Chondrocyte (in vitro differentiated cells): ENCODE results near the gene AUNIP. TPM values are rescaled to one million over a fixed set of nuclear protein-coding genes. Genes with fewer than 3 reads are reported as not detected.

Source experiments
- DNase-seq: peaks from one replicate; pipeline ENCODE4 v3.0.0; 2021; ENCODE audit warnings: mixed read lengths, low spot score
- H3K27ac Mint-ChIP-seq: one replicate; pipeline ENCODE4 v1.8.0; 2021; ENCODE audit warnings: mild to moderate bottlenecking, moderate library complexity, mixed read lengths; ENCODE audit not compliant: unreplicated experiment
- H3K27me3 Mint-ChIP-seq: 2 replicates; pipeline ENCODE4 v1.8.0; 2021; ENCODE audit warnings: low read depth, mixed read lengths
- H3K36me3 Mint-ChIP-seq: 2 replicates; pipeline ENCODE4 v1.8.0; 2021; ENCODE audit warnings: low read depth, mixed read lengths
- H3K4me1 Mint-ChIP-seq: 2 replicates; pipeline ENCODE4 v1.8.0; 2021; ENCODE audit warnings: low read depth, mild to moderate bottlenecking, mixed read lengths
- H3K4me3 Mint-ChIP-seq: one replicate; pipeline ENCODE4 v1.8.0; 2021; ENCODE audit warnings: mild to moderate bottlenecking, moderate library complexity, mixed read lengths; ENCODE audit not compliant: unreplicated experiment
- H3K9me3 Mint-ChIP-seq: 2 replicates; pipeline ENCODE4 v1.8.0; 2021; ENCODE audit warnings: low read depth, mixed read lengths
- total RNA-seq: library from RNA; stranded (reverse); gene quantifications from 3 replicates; pipeline ENCODE4 v1.2.1, GENCODE V29; 2021
- TF ChIP-seq, protein P1 (sequence below): fragments of 200-600 bp; sonication (generic); IDR thresholded peaks from 2 replicates; pipeline ENCODE4 v1.5.0; 2021; ENCODE audit warnings: antibody characterized with exemption, mild to moderate bottlenecking, moderate library complexity

AUNIP gene
- total RNA-seq, 1 donor from 2014 or later = 0.80 TPM

DNA sequence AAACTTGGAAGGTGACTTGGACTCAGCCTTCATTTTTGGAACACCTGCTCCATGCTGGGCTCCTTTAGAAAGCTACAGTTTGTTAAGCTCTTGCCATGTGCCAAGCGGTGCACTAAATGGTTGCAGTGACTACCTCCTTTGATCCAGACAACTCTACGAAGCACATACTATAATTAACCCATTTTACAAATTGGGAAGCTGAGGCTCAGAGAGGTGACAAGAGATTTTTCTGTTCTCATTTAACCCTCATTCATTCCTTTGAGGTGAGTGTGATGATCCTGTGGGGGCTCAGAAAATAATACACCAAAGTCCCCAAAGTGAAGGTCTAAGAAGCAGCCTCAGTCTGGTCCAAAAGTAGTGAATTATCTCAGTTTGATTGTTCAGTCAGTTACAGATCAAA is 17.9 kb upstream of the AUNIP start:
- Mint-ChIP-seq H3K4me1 (peaks cover 23% of the 10 kb centered on the region), H3K27me3 (no peaks in the 10 kb centered on the region), H3K36me3 (no peaks in the 10 kb centered on the region), H3K27ac (no peak overlapping the region), H3K9me3 (no peaks in the 10 kb centered on the region), H3K4me3 (no peak overlapping the region)
- TF ChIP-seq, protein P1, sequence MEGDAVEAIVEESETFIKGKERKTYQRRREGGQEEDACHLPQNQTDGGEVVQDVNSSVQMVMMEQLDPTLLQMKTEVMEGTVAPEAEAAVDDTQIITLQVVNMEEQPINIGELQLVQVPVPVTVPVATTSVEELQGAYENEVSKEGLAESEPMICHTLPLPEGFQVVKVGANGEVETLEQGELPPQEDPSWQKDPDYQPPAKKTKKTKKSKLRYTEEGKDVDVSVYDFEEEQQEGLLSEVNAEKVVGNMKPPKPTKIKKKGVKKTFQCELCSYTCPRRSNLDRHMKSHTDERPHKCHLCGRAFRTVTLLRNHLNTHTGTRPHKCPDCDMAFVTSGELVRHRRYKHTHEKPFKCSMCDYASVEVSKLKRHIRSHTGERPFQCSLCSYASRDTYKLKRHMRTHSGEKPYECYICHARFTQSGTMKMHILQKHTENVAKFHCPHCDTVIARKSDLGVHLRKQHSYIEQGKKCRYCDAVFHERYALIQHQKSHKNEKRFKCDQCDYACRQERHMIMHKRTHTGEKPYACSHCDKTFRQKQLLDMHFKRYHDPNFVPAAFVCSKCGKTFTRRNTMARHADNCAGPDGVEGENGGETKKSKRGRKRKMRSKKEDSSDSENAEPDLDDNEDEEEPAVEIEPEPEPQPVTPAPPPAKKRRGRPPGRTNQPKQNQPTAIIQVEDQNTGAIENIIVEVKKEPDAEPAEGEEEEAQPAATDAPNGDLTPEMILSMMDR = no peak
- no peak for DNase-seq

DNA sequence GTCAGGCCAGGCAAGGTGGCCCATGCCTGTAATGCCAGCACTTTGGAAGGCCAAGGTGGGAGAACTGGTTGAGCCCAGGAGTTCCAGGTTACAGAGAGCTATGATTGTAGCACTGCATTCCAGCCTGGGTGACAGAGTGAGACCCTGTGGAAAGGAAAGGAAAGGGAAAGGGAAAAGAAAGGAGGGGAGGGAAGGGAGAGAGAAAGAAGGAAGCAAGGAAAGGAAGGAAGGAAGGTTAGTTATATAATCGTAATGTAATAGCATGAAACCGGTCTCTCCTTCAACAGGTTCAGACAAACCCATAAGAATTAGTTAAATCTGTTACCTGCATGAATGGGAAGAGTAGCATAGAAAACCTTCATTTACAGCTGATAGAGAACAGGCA is 17.4 kb upstream of the AUNIP start:
- TF ChIP-seq, protein P1 = no peak
- H3K4me1 Mint-ChIP-seq = peaks cover 23% of the 10 kb centered on the region
- H3K27ac Mint-ChIP-seq = no peak overlapping the region
- no peaks in the 10 kb centered on the region for H3K9me3 Mint-ChIP-seq
- H3K27me3 Mint-ChIP-seq = no peaks in the 10 kb centered on the region
- DNase-seq = no peak
- H3K36me3 Mint-ChIP-seq = no peaks in the 10 kb centered on the region
- no peak overlapping the region for H3K4me3 Mint-ChIP-seq

DNA sequence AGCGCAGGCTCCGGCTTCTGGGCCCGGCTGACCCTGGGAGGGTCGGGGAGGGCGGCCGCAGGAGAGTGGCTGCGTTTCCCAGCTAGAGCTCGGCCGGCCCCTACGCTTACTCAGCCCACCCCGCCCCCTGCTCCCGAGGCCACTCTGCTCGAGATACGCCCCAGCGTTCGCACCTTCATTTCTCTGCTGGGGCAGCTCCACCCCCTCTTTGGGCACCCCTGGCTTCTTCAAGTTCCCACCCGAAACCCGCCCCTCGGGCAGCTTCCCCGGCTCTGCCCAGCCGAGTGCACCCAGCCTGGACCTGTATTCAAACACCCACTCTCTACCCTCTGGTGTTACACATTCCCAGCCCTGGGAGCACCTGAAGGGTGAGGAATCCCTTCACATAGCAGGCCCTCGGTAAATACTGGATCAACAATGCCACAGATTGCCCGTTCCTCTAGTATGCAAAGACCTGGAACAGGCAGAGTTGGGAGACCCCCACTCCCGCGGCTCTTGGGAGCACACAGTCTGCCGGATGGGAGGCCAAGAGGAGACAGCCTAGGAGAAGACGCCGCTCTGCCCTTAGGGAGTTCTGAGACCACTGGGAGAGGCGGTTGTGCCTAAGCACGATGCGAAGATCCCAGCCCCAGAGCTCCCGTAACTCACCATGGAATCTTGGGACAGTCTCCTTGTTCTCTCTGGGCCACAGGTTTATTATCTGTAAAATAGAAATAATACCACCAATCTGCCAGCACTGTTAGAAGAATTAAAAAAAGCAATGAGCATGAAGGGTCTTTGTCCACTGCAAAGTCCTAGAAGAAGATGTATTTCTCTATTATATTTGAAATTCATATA is 16.8 kb upstream of the AUNIP start:
- TF ChIP-seq, protein P1 = no peak
- Mint-ChIP-seq H3K27ac (peak overlapping the region; percentile 61), H3K9me3 (no peaks in the 10 kb centered on the region), H3K27me3 (no peaks in the 10 kb centered on the region), H3K36me3 (no peaks in the 10 kb centered on the region), H3K4me3 (peak overlapping the region; percentile 69), H3K4me1 (peaks cover 23% of the 10 kb centered on the region)
- DNase-seq = no peak

DNA sequence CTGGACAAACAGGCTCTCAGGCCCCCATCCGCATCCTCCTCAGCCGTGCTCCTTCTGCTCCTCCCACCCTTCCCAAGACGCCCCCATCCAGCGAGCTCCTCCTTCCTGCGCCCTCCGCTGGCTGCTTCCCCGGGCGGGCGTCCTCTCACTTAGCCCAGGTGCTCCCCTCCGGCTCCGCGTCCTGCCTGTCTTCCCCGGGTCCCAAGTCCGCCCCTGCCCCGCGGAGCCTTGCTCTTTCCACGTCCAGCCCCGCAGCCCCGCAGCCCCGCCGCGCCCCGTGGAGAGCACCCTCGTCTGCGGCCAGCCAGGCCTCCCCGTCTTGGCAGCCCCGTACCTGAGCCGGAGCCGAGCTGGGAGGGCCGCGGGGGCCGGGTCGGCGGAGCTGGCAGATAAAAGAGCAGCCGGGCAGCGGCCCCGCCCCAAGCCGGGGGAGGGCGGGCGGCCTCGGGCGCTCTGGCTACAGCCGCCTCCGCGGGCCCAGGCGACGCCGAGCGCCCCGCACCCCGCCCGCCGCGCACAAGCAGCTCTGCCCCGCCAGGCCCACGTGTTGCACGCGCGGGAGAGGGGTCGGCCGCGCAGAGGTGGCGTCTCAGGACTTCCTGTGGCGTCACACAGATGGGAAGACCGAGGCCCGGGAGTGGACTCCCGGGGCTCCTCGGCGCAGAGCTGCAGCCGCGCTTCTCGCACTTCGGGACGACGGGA is 16.0 kb upstream of the AUNIP start, which contains the start of gene PAQR7:
Gene PAQR7, minus strand, starts transcription at position 555 of the 702 bp plus-strand sequence. CDS start 11,869 bp downstream, outside the sequence.
- Mint-ChIP-seq H3K4me3 (peak within 1 kb of the TSS; percentile 89), H3K36me3 (no peaks in the 10 kb centered on the region), H3K27ac (peak within 1 kb of the TSS; percentile 84), H3K27me3 (no peaks in the 10 kb centered on the region), H3K9me3 (no peaks in the 10 kb centered on the region), H3K4me1 (peaks cover 23% of the 10 kb centered on the region)
- TF ChIP-seq, protein P1 = peak; percentile 58
- peak; percentile 95 for DNase-seq

DNA sequence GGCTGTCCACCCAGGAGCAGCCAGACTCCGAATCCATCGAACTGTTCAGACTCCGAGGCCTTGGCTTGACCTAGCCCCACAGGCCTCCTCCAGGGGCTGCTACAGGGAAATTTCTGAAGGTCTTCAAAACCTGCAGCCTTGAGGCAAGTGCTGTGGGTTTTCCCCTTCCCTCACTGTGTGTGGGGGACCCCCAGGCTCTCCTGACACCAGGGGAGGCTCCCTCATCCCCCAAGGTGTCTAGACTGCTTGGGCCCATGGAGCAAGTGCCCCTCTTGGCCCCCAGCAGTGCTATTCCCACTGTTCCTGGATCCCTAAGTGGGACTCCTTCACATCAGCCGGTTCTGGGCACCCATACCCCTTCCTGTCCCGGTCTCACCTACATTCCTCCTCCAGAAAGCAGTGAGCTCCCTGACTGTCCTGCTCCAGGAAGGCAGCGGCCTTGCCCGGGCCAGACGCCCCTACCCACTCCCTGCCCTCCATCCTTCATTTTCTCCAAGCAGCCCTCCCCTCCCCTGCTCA is 15.4 kb upstream of the AUNIP start:
- H3K27me3 Mint-ChIP-seq = no peaks in the 10 kb centered on the region
- DNase-seq = peak; percentile 52
- peaks cover 23% of the 10 kb centered on the region for H3K4me1 Mint-ChIP-seq
- H3K36me3 Mint-ChIP-seq = no peaks in the 10 kb centered on the region
- no peaks in the 10 kb centered on the region for H3K9me3 Mint-ChIP-seq
- peak overlapping the region; percentile 89 for H3K4me3 Mint-ChIP-seq
- peak overlapping the region; percentile 84 for H3K27ac Mint-ChIP-seq
- TF ChIP-seq, protein P1 = no peak
